HG02763 (cell line): Measurements from ENCODE around the gene BMP7.

Source experiments
- ATAC-seq: cut with Tn5 transposase; IDR thresholded peaks from one replicate; pipeline ENCODE4 v1.9.1; 2021; ENCODE audit warnings: mild to moderate bottlenecking, moderate library complexity; ENCODE audit not compliant: unreplicated experiment

The BMP7 gene

GRCh38 chr20:57236813-57237584 is 29.4 kb downstream of the BMP7 start:
- no peak for ATAC-seq

GRCh38 chr20:57234556-57235251 is 31.7 kb downstream of the BMP7 start:
- no peak for ATAC-seq

- no peak for ATAC-seq
These were observed 34.5 kb downstream of the BMP7 start for GRCh38 chr20:57231951-57232428.

- ATAC-seq = no peak
These were observed 35.3 kb downstream of the BMP7 start for GRCh38 chr20:57231161-57231560.

GRCh38 chr20:57230247-57230646 is 36.2 kb downstream of the BMP7 start:
- ATAC-seq = no peak

- no peak for ATAC-seq
These were observed 37.0 kb downstream of the BMP7 start for GRCh38 chr20:57229490-57229889.

- ATAC-seq = no peak
These were observed 40.6 kb downstream of the BMP7 start for GRCh38 chr20:57225830-57226229.

- no peak for ATAC-seq
These were observed 41.2 kb downstream of the BMP7 start for GRCh38 chr20:57225197-57225733.

- no peak for ATAC-seq
These were observed 41.8 kb downstream of the BMP7 start for GRCh38 chr20:57224641-57225138.

GRCh38 chr20:57223648-57224489 is 42.6 kb downstream of the BMP7 start:
- ATAC-seq = no peak

- ATAC-seq = no peak
These were observed 43.9 kb downstream of the BMP7 start for GRCh38 chr20:57222631-57222950.

- ATAC-seq = no peak
These were observed 44.4 kb downstream of the BMP7 start for GRCh38 chr20:57221916-57222630.

GRCh38 chr20:57220337-57221145 is 45.9 kb downstream of the BMP7 start:
- ATAC-seq = no peak

- no peak for ATAC-seq
These were observed 47.3 kb downstream of the BMP7 start for GRCh38 chr20:57219071-57219677.

GRCh38 chr20:57218489-57218888 is 48.0 kb downstream of the BMP7 start:
- no peak for ATAC-seq

- no peak for ATAC-seq
These were observed 48.6 kb downstream of the BMP7 start for GRCh38 chr20:57217802-57218201.

- ATAC-seq = no peak
These were observed 49.8 kb downstream of the BMP7 start for GRCh38 chr20:57216669-57217068.

GRCh38 chr20:57215826-57216471 is 50.5 kb downstream of the BMP7 start:
- no peak for ATAC-seq

- no peak for ATAC-seq
These were observed 51.0 kb downstream of the BMP7 start for GRCh38 chr20:57215426-57215825.
